ENCODE measurements around the gene PIERCE2. TPM values are rescaled to one million over a fixed set of nuclear protein-coding genes. Genes with fewer than 3 reads are reported as not detected.

Gene PIERCE2, protein sequence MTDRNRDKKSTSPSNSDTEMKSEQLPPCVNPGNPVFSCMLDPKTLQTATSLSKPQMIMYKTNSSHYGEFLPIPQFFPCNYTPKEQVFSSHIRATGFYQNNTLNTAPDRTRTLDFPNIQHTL
- total RNA-seq, result 1 to 10 TPM; 4.3 to 8.0 TPM
- polyA plus RNA-seq (ENCODE audit: insufficient read depth, low read depth, low replicate concordance), result 16.0 TPM
- long read RNA-seq, donor 1, transcript C15orf65-201 (2 exons, 729 nt), result major isoform, 7 of 7 reads
- long read RNA-seq, donor 1, partial matches to known transcripts, result 0 of 7 reads
- long read RNA-seq, donor 1, other reads (novel, unspliced or antisense), result 0 of 7 reads
- long read RNA-seq, donor 2, partial matches to known transcripts, result 0 of 3 reads
- long read RNA-seq, donor 2, other reads (novel, unspliced or antisense), result 0 of 3 reads

DNA sequence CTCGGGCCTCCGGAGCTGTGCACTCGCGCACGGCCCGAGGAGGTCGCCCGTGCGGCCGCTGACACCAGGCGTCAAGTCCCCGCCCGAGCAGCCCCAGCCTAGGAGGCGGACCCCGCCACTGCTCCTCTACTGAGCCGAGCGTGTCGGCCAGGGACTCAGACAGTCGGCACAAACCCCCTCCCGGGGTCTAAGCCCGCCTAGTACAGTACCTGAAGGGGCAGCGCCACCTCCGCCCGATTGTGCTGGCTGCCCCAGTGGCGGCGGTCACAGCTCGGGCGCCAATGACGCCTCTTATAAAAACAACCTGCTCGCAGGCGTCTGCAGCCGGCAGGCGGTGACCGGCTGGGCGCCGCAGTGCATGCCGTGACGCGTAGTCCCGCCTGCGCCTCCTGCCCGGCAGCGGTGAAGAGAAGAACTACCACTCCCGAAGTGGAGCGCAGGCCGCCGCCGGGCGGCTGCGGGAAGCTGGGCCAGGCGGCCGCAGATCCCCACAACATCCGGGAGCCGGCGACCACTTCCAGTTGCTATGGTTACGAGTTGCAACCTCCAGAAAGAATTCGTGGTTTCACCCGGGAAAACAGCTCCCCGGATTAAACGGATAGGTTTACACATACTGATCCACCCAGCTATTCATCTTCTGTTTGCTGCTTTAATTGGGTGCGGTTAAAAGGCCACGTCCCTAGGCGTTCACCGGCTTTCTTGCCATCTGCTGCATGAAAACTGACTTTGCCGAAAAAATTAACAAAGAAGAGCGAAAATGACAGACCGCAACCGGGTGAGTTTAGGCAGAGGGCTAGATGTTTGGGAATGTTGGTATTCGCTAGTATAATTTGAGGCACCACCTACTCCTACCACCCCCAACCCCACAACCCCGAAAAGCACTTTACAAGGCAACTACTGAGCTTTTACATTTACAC is at the start of gene PIERCE2, which contains the start of gene CCPG1:
TSS of gene PIERCE2 (plus strand) at position 484 of the 917 bp plus-strand sequence. CDS start at position 758, 274 bp downstream.
TSS of gene CCPG1 (minus strand) at position 348 of the 917 bp plus-strand sequence. CDS start 18,935 bp downstream, outside the sequence.
- H3K36me3 ChIP-seq (ENCODE audit: low read depth, missing control alignments), result no peaks in the 10 kb centered on the region
- TF ChIP-seq, protein P1, sequence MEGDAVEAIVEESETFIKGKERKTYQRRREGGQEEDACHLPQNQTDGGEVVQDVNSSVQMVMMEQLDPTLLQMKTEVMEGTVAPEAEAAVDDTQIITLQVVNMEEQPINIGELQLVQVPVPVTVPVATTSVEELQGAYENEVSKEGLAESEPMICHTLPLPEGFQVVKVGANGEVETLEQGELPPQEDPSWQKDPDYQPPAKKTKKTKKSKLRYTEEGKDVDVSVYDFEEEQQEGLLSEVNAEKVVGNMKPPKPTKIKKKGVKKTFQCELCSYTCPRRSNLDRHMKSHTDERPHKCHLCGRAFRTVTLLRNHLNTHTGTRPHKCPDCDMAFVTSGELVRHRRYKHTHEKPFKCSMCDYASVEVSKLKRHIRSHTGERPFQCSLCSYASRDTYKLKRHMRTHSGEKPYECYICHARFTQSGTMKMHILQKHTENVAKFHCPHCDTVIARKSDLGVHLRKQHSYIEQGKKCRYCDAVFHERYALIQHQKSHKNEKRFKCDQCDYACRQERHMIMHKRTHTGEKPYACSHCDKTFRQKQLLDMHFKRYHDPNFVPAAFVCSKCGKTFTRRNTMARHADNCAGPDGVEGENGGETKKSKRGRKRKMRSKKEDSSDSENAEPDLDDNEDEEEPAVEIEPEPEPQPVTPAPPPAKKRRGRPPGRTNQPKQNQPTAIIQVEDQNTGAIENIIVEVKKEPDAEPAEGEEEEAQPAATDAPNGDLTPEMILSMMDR (IDR thresholded peaks at IDR 0.05), result peak; percentile 87 to 90 (median 87)
- TF ChIP-seq POLR2A (IDR thresholded peaks at IDR 0.05), result no peak
- H3K27ac ChIP-seq, result peak within 1 kb of the TSS; percentile 80 to 86
- DNase-seq, result peak; percentile 92
- H3K27me3 ChIP-seq, result no peaks in the 10 kb centered on the region
- 0 to 1% methylated on average over 28 to 48 of the region's 70 CpGs for WGBS, 2 donors
- intact Hi-C loops (cut with DNase I; ENCODE audit: low total_unique reads), result no loop called here
- H3K9me3 ChIP-seq, result no peaks in the 10 kb centered on the region
- H3K4me3 ChIP-seq, result peak within 1 kb of the TSS; percentile 72 to 89
- H3K4me1 ChIP-seq, result no peaks in the 10 kb centered on the region

DNA sequence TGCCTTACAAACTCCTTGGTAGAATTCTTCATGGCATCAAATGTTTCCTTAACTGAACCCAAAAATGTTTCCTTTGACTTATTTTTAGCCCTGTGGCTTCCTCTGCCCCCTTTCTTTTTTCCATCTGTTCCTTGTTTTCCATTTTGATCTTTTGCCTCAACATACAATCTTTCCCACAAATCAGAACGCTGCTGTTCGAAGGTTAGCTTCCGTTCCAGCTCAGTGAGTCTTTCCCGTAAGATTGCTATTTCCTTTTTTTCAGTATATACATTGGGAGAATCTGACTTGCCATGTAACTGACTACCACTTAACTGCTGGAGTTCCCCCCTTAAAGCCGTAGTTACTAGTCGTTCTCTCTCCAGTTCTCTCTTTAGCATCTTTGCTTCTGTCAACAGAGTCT is 48.0 kb upstream of the PIERCE2 start:
- no peak for TF ChIP-seq POLR2A (IDR thresholded peaks at IDR 0.05)
- TF ChIP-seq, protein P1 (IDR thresholded peaks at IDR 0.05), result no peak
- Histone ChIP-seq H3K27me3 (no peaks in the 10 kb centered on the region), H3K36me3 (ENCODE audit: low read depth, missing control alignments) (no peaks in the 10 kb centered on the region), H3K4me1 (no peaks in the 10 kb centered on the region), H3K9me3 (no peaks in the 10 kb centered on the region), H3K4me3 (no peak overlapping the region), H3K27ac (no peak overlapping the region)
- 64 to 70% methylated on average over 6 of the region's 6 CpGs for WGBS, 2 donors
- intact Hi-C loops (cut with DNase I; ENCODE audit: low total_unique reads), result no loop called here
- DNase-seq, result no peak

DNA sequence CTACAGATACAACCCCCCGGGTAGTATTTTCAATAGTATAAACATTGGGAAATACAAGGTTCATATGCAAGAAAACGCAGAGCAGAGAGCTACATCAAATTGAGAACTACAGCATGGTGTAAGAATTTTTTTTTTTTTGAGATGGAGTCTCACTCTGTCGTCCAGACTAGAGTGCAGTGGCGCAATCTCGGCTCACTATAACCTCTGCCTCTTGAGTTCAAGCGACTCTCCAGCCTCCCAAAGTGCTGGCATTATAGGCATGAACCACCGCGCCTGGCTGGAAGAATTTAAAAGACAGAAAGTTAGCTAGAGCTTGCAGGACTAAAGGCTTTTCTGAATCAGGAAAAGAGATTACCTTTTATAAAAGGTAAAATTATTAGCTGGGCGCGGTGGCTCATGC is 47.2 kb upstream of the PIERCE2 start:
- H3K27me3 ChIP-seq, result no peaks in the 10 kb centered on the region
- H3K4me3 ChIP-seq, result no peak overlapping the region
- intact Hi-C loops (cut with DNase I; ENCODE audit: low total_unique reads), result no loop called here
- no peaks in the 10 kb centered on the region for H3K4me1 ChIP-seq
- DNase-seq, result no peak
- TF ChIP-seq, protein P1 (IDR thresholded peaks at IDR 0.05), result no peak
- no peak for TF ChIP-seq POLR2A (IDR thresholded peaks at IDR 0.05)
- H3K9me3 ChIP-seq, result no peaks in the 10 kb centered on the region
- no peaks in the 10 kb centered on the region for H3K36me3 ChIP-seq (ENCODE audit: low read depth, missing control alignments)
- H3K27ac ChIP-seq, result no peak overlapping the region
- 91 to 92% methylated on average over 10 of the region's 10 CpGs for WGBS, 2 donors

DNA sequence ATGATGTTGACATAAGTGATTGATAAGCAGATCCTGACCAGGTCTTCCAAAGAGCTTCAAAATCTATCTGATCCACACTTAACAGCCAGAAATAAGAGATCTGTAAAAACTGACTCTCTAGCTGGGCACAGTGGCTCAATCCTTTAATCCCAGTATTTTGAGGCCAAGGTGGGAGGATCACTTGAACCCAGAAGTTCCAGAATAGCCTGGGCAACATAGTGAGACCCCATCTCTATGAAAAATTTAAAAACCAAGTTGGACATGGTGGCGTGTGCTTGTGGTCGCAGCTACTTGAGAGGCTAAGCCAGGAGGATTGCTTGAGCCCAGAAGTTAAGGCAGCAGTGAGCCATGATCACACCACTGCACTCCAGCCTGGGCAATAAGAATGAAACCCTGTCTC is 45.7 kb upstream of the PIERCE2 start:
- no peak overlapping the region for H3K27ac ChIP-seq
- intact Hi-C loops (cut with DNase I; ENCODE audit: low total_unique reads), result no loop called here
- no peak for TF ChIP-seq POLR2A (IDR thresholded peaks at IDR 0.05)
- TF ChIP-seq, protein P1 (IDR thresholded peaks at IDR 0.05), result no peak
- H3K27me3 ChIP-seq, result no peaks in the 10 kb centered on the region
- no peak for DNase-seq
- no peak overlapping the region for H3K4me3 ChIP-seq
- no peaks in the 10 kb centered on the region for H3K9me3 ChIP-seq
- H3K4me1 ChIP-seq, result no peaks in the 10 kb centered on the region
- H3K36me3 ChIP-seq (ENCODE audit: low read depth, missing control alignments), result no peaks in the 10 kb centered on the region
- WGBS, 2 donors, result 89 to 97% methylated on average over 2 of the region's 2 CpGs

Data from testis (tissue), 5 donors.